Right lobe of liver (tissue), 6 donors: ENCODE measurements around the gene NUP35. TPM values are rescaled to one million over a fixed set of nuclear protein-coding genes. Genes with fewer than 3 reads are reported as not detected.
A peak's percentile ranks its signal among the peaks of the same experiment; 100 is the strongest.

Source experiments
- ATAC-seq, 4 donors: fragments of 200-7000 bp; cut with Tn5 transposase; one replicate each; pipeline ENCODE4 v1.9.1; 2020; ENCODE audit warnings: mild to moderate bottlenecking in 4 of 4, moderate library complexity in 4 of 4
- DNase-seq, 3 donors: peaks; one replicate each; pipeline ENCODE4 v3.0.0-alpha.2; 2020
- H3K27ac ChIP-seq, 3 donors: fragments of 200-600 bp; one replicate each; pipeline ENCODE4 v1.8.0; 2022
- H3K27me3 ChIP-seq, 2 donors: fragments of 200-600 bp; one replicate each; pipeline ENCODE4 v1.8.0; 2022
- H3K36me3 ChIP-seq, 4 donors: fragments of 200-600 bp; sonication (generic) in 1 of 4; one replicate each; pipeline versions ENCODE4 v1.5.1 to v1.8.0; 2017 to 2022; ENCODE audit warnings: control low read depth in 1 of 4
- H3K4me1 ChIP-seq, 4 donors: fragments of 200-600 bp; sonication (generic) in 1 of 4; one replicate each; pipeline versions ENCODE4 v1.5.1 to v1.8.0; 2017 to 2022; ENCODE audit warnings: control low read depth in 1 of 4
- H3K4me3 ChIP-seq, 3 donors: fragments of 200-600 bp; one replicate each; pipeline ENCODE4 v1.8.0; 2022
- H3K9me3 ChIP-seq, 4 donors: fragments of 200-600 bp; sonication (generic) in 1 of 4; one replicate each; pipeline versions ENCODE4 v1.5.1 to v1.8.0; 2017 to 2022; ENCODE audit warnings: control low read depth in 1 of 4
- POLR2A ChIP-seq: fragments of 450-650 bp; IDR thresholded peaks from one replicate; pipeline ENCODE4 v1.6.1; 2017; ENCODE audit warnings: antibody characterized with exemption, mild to moderate bottlenecking
- WGBS: methylation state at CpG from one replicate; pipeline ENCODE4 v1.1.6; 2018; ENCODE audit warnings: low coverage, low lambda C conversion rate; ENCODE audit not compliant: insufficient coverage; ENCODE audit errors: missing lambda C conversion rate; 5-methylcytosine and 5-hydroxymethylcytosine counted together
- intact Hi-C, 2 donors: fragments of 100-400 bp; cut with DNase I; formaldehyde crosslinking; loops; one replicate each; pipeline versions ENCODE4 v1.11.2 to v1.14.1; 2022
- total RNA-seq, 6 experiments: library from RNA; depleted of rRNA in 2 of 6; stranded (reverse); fragments of >200 nt in 2 of 6; fragmentation: NEBNext Ultra II Directional in 3 of 6; extraction: Animal tissue kit (Norgen Biotek cat#: 25700) in 3 of 6; gene quantifications; one replicate each; pipeline versions ENCODE4 v1.1.0 to v1.2.4, GENCODE V29; 2016 to 2023
- TF ChIP-seq, protein P1 (sequence below), 4 donors: fragments of 200-600 bp in 3 of 4; fragments of 450-650 bp in 1 of 4; IDR thresholded peaks; one replicate each; pipeline versions ENCODE4 v1.5.1 to v1.8.0; 2016 to 2022; ENCODE audit warnings: antibody characterized with exemption in 4 of 4, mild to moderate bottlenecking in 2 of 4
- donor health status: DM: no; HTN: yes; CAD: no.
- donor health status: DM: no; HTN: no; CAD: no.
- donor health status: DM: no; HTN: no; CAD: no.
- donor health status: DM: no; HTN: yes; CAD: no.
- donor health status: DM: no; HTN: yes; CAD: no.

NUP35 gene
- total RNA-seq, 6 experiments from 2014 or later = 8.7 to 12.9 (median 11.2) TPM

DNA sequence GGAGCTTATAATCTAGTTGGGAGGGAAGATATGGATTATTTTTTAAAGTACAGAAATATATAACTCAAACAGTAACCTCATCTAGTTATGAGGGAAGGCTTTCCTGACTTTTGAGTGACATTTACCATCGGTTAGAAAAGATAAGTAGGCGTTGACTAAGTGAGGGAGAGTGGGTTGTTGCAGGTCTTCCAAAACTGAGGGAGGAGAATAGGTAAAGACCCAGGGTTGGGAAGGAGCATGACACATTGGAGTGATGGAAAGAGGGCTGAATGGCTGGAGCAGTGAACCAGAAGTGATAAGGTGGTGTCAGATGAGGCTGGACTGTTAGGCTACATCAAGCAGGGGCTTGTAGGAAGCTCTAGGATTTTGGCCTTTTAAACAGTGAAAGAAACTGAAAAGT is 10.6 kb upstream of the NUP35 start:
- Histone ChIP-seq H3K4me3 (no peak overlapping the region), H3K27me3 (no peaks in the 10 kb centered on the region), H3K9me3 (no peaks in the 10 kb centered on the region), H3K4me1 (no peaks in the 10 kb centered on the region), H3K36me3 (no peaks in the 10 kb centered on the region), H3K27ac (no peak overlapping the region)
- ATAC-seq = no peak
- intact Hi-C loops = no loop called here
- DNase-seq = no peak
- TF ChIP-seq POLR2A = no peak
- TF ChIP-seq, protein P1, sequence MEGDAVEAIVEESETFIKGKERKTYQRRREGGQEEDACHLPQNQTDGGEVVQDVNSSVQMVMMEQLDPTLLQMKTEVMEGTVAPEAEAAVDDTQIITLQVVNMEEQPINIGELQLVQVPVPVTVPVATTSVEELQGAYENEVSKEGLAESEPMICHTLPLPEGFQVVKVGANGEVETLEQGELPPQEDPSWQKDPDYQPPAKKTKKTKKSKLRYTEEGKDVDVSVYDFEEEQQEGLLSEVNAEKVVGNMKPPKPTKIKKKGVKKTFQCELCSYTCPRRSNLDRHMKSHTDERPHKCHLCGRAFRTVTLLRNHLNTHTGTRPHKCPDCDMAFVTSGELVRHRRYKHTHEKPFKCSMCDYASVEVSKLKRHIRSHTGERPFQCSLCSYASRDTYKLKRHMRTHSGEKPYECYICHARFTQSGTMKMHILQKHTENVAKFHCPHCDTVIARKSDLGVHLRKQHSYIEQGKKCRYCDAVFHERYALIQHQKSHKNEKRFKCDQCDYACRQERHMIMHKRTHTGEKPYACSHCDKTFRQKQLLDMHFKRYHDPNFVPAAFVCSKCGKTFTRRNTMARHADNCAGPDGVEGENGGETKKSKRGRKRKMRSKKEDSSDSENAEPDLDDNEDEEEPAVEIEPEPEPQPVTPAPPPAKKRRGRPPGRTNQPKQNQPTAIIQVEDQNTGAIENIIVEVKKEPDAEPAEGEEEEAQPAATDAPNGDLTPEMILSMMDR (IDR thresholded peaks at IDR 0.05) = no peak
- WGBS = 57% methylated on average over 2 of the region's 2 CpGs

DNA sequence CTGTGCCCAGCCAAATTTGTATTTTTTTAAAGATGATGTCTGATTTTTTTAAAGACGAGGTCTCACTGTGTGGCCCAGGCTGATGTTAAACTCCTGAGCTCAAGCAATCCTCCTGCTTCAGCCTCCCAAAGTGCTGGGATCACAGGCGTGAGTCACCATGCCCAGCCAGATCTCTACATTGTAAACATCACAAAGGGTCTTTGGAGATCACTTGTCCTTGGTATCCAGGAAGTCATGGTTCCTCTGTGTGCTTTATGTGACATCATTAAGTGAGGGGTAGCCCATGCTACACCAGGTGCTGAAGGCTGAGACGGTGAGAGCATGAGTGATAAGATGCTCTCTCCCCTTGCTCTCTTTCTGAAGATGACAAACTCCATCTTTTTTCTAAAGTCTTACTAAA is 7.0 kb upstream of the NUP35 start:
- Histone ChIP-seq H3K4me1 (no peaks in the 10 kb centered on the region), H3K9me3 (no peaks in the 10 kb centered on the region), H3K4me3 (no peak overlapping the region), H3K36me3 (no peaks in the 10 kb centered on the region), H3K27me3 (no peaks in the 10 kb centered on the region), H3K27ac (no peak overlapping the region)
- intact Hi-C loops = no loop called here
- no peak for DNase-seq
- no peak for ATAC-seq
- TF ChIP-seq, protein P1 (IDR thresholded peaks at IDR 0.05) = no peak
- no peak for TF ChIP-seq POLR2A
- 81% methylated on average over 3 of the region's 3 CpGs for WGBS

DNA sequence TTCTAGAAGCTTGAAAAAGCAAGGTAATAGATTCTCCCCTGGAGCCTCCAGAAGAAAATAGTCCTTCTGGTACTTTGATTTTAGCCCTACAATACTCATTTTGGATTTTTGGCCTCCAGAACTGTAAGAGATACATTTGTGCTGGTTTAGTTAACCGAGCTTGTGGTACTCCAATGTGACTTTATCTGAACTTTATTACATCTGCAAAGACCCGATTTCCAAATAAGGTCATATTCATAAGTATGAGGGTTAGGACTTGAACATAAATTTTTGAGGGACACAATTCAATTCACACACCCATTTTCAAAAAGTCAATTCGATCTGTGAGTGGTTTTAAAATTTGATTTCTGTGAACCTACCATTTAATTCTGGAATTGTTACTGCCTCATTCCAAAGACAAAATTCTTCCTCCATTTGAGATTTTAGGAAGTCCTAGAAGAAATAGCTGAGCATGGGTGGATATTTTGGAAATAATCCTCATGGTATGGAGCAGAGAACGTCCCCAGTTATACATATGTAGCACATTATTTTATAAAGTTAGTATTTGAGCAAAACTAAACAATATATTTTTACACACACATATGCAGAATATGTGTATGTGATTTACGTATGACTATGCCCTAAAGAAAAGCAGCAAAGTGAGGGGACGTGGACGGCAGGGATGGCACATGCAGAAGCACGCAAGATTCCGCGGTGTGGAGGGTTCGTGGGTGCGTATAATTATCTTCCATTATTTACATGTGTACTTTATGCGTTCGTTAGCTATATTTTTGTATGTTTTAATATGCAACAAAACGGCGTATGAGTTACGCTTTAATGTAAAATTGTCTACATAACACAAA is 905 bp upstream of the NUP35 start:
- no peaks in the 10 kb centered on the region for H3K36me3 ChIP-seq
- H3K27ac ChIP-seq = peak overlapping the region; percentile 72 to 86 (median 83)
- intact Hi-C loops = no loop called here
- TF ChIP-seq, protein P1 (IDR thresholded peaks at IDR 0.05) = no peak
- TF ChIP-seq POLR2A = no peak
- peak in 2 of 4 donors; percentile 5 to 6 for ATAC-seq
- no peaks in the 10 kb centered on the region for H3K9me3 ChIP-seq
- no peak for DNase-seq
- H3K27me3 ChIP-seq = no peaks in the 10 kb centered on the region
- H3K4me1 ChIP-seq = peaks cover 0 to 16% (median 0%) of the 10 kb centered on the region in 4 donors
- WGBS = 24% methylated on average over 17 of the region's 17 CpGs
- H3K4me3 ChIP-seq = peak overlapping the region; percentile 60 to 82 (median 79)

DNA sequence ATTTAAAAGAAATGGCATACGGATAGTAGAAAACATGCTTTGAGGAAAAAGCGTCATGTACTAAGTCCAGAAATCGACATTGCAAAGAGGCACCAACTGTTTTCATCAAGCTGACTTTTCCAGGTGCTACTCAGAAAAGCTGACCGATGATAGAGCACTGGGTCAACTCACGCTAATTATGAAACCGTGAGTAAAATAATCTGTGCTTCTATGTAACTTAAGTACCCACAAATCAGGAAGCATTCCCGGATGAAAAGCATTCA is 353 bp upstream of the NUP35 start:
- Histone ChIP-seq H3K4me1 (peaks cover 0 to 16% (median 0%) of the 10 kb centered on the region in 4 donors), H3K27me3 (no peaks in the 10 kb centered on the region), H3K9me3 (no peaks in the 10 kb centered on the region), H3K36me3 (peaks cover 0 to 1% (median 0%) of the 10 kb centered on the region in 4 donors), H3K27ac (peak overlapping the region; percentile 72 to 86 (median 83)), H3K4me3 (peak overlapping the region; percentile 60 to 82 (median 79))
- intact Hi-C loops = no loop called here
- DNase-seq (no peak), ATAC-seq (peak in 2 of 4 donors; percentile 54 to 59)
- TF ChIP-seq, protein P1 (IDR thresholded peaks at IDR 0.05) = no peak
- TF ChIP-seq POLR2A = no peak
- 0% methylated on average over 7 of the region's 7 CpGs for WGBS
